Inflammatory macrophage (primary cell): Measurements from ENCODE around the gene TGIF1.
"Not testable (repeated sequence)": the region's sequence is repeated elsewhere in the genome, so short reads cannot be mapped to it uniquely, and the experiment has no call there.

Experiments
- DNase-seq, 2 donors: peaks; one replicate each; pipeline ENCODE4 v3.0.0-alpha.2; 2020 to 2022

The TGIF1 gene

GRCh38 chr18:3456686-3457069 lies 6.7 kb downstream of the TGIF1 start:
- DNase-seq = no peak

- DNase-seq = no peak
These were observed 7.3 kb downstream of the TGIF1 start for GRCh38 chr18:3457261-3457724.

- DNase-seq = no peak
These were observed 8.4 kb downstream of the TGIF1 start for GRCh38 chr18:3458378-3458777.

- no peak for DNase-seq
These were observed 9.2 kb downstream of the TGIF1 start for GRCh38 chr18:3458952-3459853.

GRCh38 chr18:3460823-3461398 lies 10.9 kb downstream of the TGIF1 start:
- DNase-seq = no peak

- no peak for DNase-seq
These were observed 11.7 kb downstream of the TGIF1 start for GRCh38 chr18:3461704-3462103.

- DNase-seq = no peak
These were observed 13.1 kb downstream of the TGIF1 start for GRCh38 chr18:3463051-3463450.

- DNase-seq = peak; percentile 77 to 82
These were observed 16.1 kb downstream of the TGIF1 start for GRCh38 chr18:3466045-3466444.

GRCh38 chr18:3466872-3467271 lies 16.9 kb downstream of the TGIF1 start:
- DNase-seq = peak; percentile 20 to 62

- no peak for DNase-seq
These were observed 18.2 kb downstream of the TGIF1 start for GRCh38 chr18:3468066-3468705.

GRCh38 chr18:3468833-3469232 lies 18.9 kb downstream of the TGIF1 start:
- DNase-seq = peak; percentile 86 to 93

GRCh38 chr18:3471141-3471648 lies 21.2 kb downstream of the TGIF1 start:
- no peak for DNase-seq

- DNase-seq = not testable (repeated sequence)
These were observed 22.1 kb downstream of the TGIF1 start for GRCh38 chr18:3472121-3472520.

- DNase-seq = no peak
These were observed 22.9 kb downstream of the TGIF1 start for GRCh38 chr18:3472681-3473544.

- peak; percentile 75 to 82 for DNase-seq
These were observed 28.4 kb downstream of the TGIF1 start for GRCh38 chr18:3478262-3478978.

GRCh38 chr18:3479978-3480509 lies 30.1 kb downstream of the TGIF1 start:
- no peak for DNase-seq

GRCh38 chr18:3480827-3481573 lies 31.0 kb downstream of the TGIF1 start:
- no peak for DNase-seq

GRCh38 chr18:3481696-3482210 lies 31.8 kb downstream of the TGIF1 start:
- DNase-seq = peak; percentile 36 to 41

GRCh38 chr18:3482258-3482657 lies 32.3 kb downstream of the TGIF1 start:
- DNase-seq = no peak
